ENCODE results near the gene SV2A.
A peak's percentile ranks its signal among the peaks of the same experiment; 100 is the strongest.

SV2A gene

DNA sequence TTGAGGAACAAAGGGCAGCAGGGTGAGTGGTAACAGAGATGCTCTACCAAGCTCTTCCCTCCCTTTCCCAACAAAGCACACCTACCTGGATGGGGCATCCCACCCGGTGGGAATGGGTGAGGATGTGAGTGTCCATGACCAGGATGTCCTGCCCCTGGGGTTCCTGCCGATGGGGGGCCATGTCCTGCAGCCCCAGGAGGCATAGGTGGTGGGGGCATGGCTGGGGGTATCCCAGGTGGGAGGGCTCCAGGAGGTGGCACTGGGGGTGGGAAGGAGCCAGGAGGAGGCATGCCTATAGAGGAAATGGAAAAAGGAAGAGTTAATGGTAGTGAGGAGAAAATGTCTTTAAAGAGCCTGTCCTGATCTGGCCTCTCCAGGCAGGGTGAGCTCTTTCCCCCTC, 8.1 kb upstream of the SV2A start:
- TF ChIP-seq, protein P1, sequence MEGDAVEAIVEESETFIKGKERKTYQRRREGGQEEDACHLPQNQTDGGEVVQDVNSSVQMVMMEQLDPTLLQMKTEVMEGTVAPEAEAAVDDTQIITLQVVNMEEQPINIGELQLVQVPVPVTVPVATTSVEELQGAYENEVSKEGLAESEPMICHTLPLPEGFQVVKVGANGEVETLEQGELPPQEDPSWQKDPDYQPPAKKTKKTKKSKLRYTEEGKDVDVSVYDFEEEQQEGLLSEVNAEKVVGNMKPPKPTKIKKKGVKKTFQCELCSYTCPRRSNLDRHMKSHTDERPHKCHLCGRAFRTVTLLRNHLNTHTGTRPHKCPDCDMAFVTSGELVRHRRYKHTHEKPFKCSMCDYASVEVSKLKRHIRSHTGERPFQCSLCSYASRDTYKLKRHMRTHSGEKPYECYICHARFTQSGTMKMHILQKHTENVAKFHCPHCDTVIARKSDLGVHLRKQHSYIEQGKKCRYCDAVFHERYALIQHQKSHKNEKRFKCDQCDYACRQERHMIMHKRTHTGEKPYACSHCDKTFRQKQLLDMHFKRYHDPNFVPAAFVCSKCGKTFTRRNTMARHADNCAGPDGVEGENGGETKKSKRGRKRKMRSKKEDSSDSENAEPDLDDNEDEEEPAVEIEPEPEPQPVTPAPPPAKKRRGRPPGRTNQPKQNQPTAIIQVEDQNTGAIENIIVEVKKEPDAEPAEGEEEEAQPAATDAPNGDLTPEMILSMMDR (IDR thresholded peaks at IDR 0.05; ENCODE audit: low read length, missing control alignments): no peak
- no peak for DNase-seq (ENCODE audit: low read depth)
- no peak overlapping the region for H3K4me3 ChIP-seq (replicated peaks; ENCODE audit: low read depth, low read length)

DNA sequence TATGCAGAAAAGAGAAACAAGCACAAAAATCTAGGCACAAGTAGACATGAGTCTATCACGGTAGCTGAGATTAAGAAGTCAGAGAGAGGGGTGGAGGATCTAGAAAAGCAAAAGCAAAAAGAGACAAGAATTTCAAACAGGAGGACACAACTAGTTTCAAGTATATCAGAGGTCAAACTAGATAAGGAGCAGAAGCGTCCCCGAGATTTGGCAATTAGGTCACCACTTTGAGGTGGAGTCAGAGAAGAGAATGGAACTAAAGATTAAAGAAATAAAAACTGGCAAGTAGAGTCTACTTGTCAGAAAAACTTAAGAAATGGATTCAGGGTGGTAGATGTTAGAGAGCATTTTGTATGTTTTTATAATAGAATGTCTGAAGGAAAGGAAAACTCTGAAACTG, 7.7 kb upstream of the SV2A start:
- H3K4me3 ChIP-seq (replicated peaks; ENCODE audit: low read depth, low read length): no peak overlapping the region
- TF ChIP-seq, protein P1 (IDR thresholded peaks at IDR 0.05; ENCODE audit: low read length, missing control alignments): no peak
- DNase-seq (ENCODE audit: low read depth): no peak

- no peak overlapping the region for H3K4me3 ChIP-seq (replicated peaks; ENCODE audit: low read depth, low read length)
Measured at GRCh38 chr1:149923626-149924025, 6.0 kb upstream of the SV2A start.

GRCh38 chr1:149916898-149917252, 769 bp downstream of the SV2A start:
- DNase-seq (ENCODE audit: low read depth): no peak
- TF ChIP-seq, protein P1 (IDR thresholded peaks at IDR 0.05; ENCODE audit: low read length, missing control alignments): no peak
- peak overlapping the region; percentile 72 for H3K4me3 ChIP-seq (replicated peaks; ENCODE audit: low read depth, low read length)

More at GRCh38 chr1:149923626-149924025, 6.0 kb upstream of the SV2A start:
- no peak for DNase-seq (ENCODE audit: low read depth)
- TF ChIP-seq, protein P1 (IDR thresholded peaks at IDR 0.05; ENCODE audit: low read length, missing control alignments): no peak

DNA sequence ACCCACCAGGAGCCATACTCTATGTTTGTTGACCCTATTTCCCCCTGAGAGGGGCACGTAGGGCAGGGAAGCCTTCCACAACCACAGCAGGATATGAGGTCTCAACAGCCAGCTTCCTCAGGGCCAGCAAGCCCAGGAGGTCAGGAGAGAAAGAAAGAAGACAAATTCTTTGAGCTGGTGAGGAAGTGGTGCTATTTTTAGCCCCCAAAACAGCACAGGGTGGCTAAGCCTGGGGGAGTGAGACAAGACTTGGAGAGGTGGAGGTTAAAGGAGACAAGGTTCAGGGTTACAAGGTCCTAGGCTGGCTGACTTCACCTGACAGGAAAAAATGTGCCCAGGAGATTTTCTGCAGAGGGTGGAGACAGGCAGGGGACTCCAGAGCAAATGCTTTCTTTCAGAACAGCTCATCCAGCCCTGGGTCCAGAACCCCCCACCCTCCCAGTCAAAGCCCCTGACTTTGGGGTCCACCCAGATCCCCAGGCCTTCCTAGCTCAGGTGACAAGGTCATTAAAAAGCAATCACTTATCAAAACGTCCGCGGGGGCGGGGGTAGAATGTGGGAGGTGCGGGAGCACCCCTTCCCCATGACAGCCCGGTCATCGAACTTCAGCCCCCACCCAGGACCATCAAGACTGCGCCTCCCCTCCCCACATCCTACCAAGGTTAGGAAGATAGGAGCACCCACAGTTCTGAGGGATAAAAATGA, 1.3 kb downstream of the SV2A start:
- H3K4me3 ChIP-seq (replicated peaks; ENCODE audit: low read depth, low read length): peak overlapping the region; percentile 72
- TF ChIP-seq, protein P1 (IDR thresholded peaks at IDR 0.05; ENCODE audit: low read length, missing control alignments): no peak
- DNase-seq (ENCODE audit: low read depth): no peak

- TF ChIP-seq, protein P1 (IDR thresholded peaks at IDR 0.05; ENCODE audit: low read length, missing control alignments): no peak
- H3K4me3 ChIP-seq (replicated peaks; ENCODE audit: low read depth, low read length): no peak overlapping the region
- DNase-seq (ENCODE audit: low read depth): no peak
Measured at GRCh38 chr1:149915429-149916192, 2.0 kb downstream of the SV2A start.

Data from fibroblast of pulmonary artery (primary cell).